ENCODE data around the gene TNP1. TPM values are rescaled to one million over a fixed set of nuclear protein-coding genes. Genes with fewer than 3 reads are reported as not detected.

Gene TNP1
- total RNA-seq, 4 donors from 2014 or later, result not detected

- TF ChIP-seq CTCF (IDR thresholded peaks at IDR 0.05; ENCODE audit: low read depth), result no peak
Observed at GRCh38 chr2:216839688-216840087, 20.2 kb downstream of the TNP1 start.

- no peak for TF ChIP-seq CTCF (IDR thresholded peaks at IDR 0.05; ENCODE audit: low read depth)
Observed at GRCh38 chr2:216838151-216838550, 21.7 kb downstream of the TNP1 start.

GRCh38 chr2:216837740-216838139 is 22.1 kb downstream of the TNP1 start:
- TF ChIP-seq CTCF (IDR thresholded peaks at IDR 0.05; ENCODE audit: low read depth), result no peak

GRCh38 chr2:216833061-216833460 is 26.8 kb downstream of the TNP1 start:
- no peak for TF ChIP-seq CTCF (IDR thresholded peaks at IDR 0.05; ENCODE audit: low read depth)

GRCh38 chr2:216830346-216830745 is 29.5 kb downstream of the TNP1 start:
- TF ChIP-seq CTCF (IDR thresholded peaks at IDR 0.05; ENCODE audit: low read depth), result no peak

GRCh38 chr2:216829533-216829932 is 30.3 kb downstream of the TNP1 start:
- TF ChIP-seq CTCF (IDR thresholded peaks at IDR 0.05; ENCODE audit: low read depth), result no peak

- TF ChIP-seq CTCF (IDR thresholded peaks at IDR 0.05; ENCODE audit: low read depth), result no peak
Observed at GRCh38 chr2:216827073-216827720, 32.7 kb downstream of the TNP1 start.

All from subcutaneous adipose tissue (tissue), 4 donors.